ENCODE data around the gene LAMC1.

LAMC1 gene

DNA sequence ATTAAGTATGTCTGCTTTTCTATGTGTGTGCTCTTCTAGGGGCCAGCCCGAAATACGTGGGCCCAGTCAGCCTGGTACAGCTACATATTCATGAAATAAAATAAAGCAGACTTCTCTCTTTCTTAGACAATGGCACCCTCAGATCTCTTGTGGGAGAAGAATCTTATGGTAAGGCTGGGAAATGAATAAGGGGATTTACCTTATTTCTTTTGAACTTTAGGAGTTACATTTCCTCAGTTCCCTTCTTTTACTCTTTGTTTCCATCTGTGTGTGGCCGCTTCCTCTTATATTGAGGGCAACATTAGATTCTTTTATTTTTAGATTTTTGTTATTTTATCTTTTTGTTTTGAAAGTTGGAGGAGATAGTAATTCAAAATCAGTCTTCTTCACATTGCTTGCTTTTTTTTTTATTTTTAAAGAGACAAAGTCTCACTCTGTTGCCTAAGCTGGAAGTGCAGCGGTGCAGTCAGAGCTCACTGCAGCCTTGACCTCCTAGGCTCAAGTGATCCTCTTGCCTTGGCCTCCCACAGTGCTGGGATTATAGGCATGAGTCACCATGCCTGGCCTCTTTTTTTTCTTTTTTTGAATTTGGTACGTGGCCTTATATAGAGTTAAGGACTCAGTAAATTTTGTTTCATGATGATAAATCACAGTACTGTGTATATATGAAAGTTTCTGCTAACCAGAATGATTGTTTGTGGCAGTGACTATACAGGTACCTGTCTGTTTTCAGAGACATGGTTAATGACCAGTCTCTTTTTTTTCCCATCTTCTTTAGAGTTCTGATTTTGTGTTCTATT is 9.1 kb downstream of the LAMC1 start (continued):
- no peak for TF ChIP-seq ZNF571 (tag by site-specific recombination; IDR thresholded peaks at IDR 0.05)
- no peak for TF ChIP-seq MEIS1 (CRISPR knock-in tag; IDR thresholded peaks at IDR 0.05; ENCODE audit: borderline replicate concordance)
- no peak for TF ChIP-seq EGR2 (tag by site-specific recombination; IDR thresholded peaks at IDR 0.05; ENCODE audit: low read depth)
- no peak for TF ChIP-seq KLF16 (tag by site-specific recombination; IDR thresholded peaks at IDR 0.05)
- TF ChIP-seq, protein P1, sequence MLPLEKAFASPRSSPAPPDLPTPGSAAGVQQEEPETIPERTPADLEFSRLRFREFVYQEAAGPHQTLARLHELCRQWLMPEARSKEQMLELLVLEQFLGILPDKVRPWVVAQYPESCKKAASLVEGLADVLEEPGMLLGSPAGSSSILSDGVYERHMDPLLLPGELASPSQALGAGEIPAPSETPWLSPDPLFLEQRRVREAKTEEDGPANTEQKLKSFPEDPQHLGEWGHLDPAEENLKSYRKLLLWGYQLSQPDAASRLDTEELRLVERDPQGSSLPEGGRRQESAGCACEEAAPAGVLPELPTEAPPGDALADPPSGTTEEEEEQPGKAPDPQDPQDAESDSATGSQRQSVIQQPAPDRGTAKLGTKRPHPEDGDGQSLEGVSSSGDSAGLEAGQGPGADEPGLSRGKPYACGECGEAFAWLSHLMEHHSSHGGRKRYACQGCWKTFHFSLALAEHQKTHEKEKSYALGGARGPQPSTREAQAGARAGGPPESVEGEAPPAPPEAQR (tag by site-specific recombination; IDR thresholded peaks at IDR 0.05), result no peak
- TF ChIP-seq ZNF223 (tag by site-specific recombination; IDR thresholded peaks at IDR 0.05), result 0 out of 2 replicates have a peak, but pooled peaks have one; percentile 12
- TF ChIP-seq ZEB2 (tag by site-specific recombination; IDR thresholded peaks at IDR 0.05), result peak; percentile 88
- TF ChIP-seq ZXDB (tag by site-specific recombination; IDR thresholded peaks at IDR 0.05), result peak; percentile 59; the same call in 1 of the 2 replicates
- TF ChIP-seq GFI1B (tag by site-specific recombination; IDR thresholded peaks at IDR 0.05), result peak; percentile 8; the same call in 1 of the 2 replicates
- TF ChIP-seq, protein P2, sequence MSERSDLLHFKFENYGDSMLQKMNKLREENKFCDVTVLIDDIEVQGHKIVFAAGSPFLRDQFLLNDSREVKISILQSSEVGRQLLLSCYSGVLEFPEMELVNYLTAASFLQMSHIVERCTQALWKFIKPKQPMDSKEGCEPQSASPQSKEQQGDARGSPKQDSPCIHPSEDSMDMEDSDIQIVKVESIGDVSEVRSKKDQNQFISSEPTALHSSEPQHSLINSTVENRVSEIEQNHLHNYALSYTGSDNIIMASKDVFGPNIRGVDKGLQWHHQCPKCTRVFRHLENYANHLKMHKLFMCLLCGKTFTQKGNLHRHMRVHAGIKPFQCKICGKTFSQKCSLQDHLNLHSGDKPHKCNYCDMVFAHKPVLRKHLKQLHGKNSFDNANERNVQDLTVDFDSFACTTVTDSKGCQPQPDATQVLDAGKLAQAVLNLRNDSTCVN (tag by site-specific recombination; optimal IDR thresholded peaks at IDR 0.05), result no peak
- no peak for TF ChIP-seq ZNF292 (tag by site-specific recombination; IDR thresholded peaks at IDR 0.05; ENCODE audit: borderline replicate concordance, low read depth)
- no peak for TF ChIP-seq ZNF664 (tag by site-specific recombination; IDR thresholded peaks at IDR 0.05)
- TF ChIP-seq ZNF785 (tag by site-specific recombination; IDR thresholded peaks at IDR 0.05), result no peak
- TF ChIP-seq, protein P3, sequence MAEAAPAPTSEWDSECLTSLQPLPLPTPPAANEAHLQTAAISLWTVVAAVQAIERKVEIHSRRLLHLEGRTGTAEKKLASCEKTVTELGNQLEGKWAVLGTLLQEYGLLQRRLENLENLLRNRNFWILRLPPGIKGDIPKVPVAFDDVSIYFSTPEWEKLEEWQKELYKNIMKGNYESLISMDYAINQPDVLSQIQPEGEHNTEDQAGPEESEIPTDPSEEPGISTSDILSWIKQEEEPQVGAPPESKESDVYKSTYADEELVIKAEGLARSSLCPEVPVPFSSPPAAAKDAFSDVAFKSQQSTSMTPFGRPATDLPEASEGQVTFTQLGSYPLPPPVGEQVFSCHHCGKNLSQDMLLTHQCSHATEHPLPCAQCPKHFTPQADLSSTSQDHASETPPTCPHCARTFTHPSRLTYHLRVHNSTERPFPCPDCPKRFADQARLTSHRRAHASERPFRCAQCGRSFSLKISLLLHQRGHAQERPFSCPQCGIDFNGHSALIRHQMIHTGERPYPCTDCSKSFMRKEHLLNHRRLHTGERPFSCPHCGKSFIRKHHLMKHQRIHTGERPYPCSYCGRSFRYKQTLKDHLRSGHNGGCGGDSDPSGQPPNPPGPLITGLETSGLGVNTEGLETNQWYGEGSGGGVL (tag by site-specific recombination; IDR thresholded peaks at IDR 0.05), result peak; percentile 30; the same call in 1 of the 2 replicates
- TF ChIP-seq ZNF837 (tag by site-specific recombination; IDR thresholded peaks at IDR 0.05), result no peak
- no peak; the same call in 1 of the 2 replicates for TF ChIP-seq ZBTB7A (tag by site-specific recombination; IDR thresholded peaks at IDR 0.05; ENCODE audit: low read depth)
- TF ChIP-seq ZNF629 (tag by site-specific recombination; IDR thresholded peaks at IDR 0.05), result peak; percentile 87
- TF ChIP-seq, protein P4, sequence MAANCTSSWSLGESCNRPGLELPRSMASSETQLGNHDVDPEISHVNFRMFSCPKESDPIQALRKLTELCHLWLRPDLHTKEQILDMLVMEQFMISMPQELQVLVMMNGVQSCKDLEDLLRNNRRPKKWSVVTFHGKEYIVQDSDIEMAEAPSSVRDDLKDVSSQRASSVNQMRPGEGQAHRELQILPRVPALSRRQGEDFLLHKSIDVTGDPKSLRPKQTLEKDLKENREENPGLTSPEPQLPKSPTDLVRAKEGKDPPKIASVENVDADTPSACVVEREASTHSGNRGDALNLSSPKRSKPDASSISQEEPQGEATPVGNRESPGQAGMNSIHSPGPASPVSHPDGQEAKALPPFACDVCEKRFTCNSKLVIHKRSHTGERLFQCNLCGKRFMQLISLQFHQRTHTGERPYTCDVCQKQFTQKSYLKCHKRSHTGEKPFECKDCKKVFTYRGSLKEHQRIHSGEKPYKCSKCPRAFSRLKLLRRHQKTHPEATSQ (tag by site-specific recombination; IDR thresholded peaks at IDR 0.05), result 0 out of 2 replicates have a peak, but pooled peaks have one; percentile 51
- no peak for TF ChIP-seq ZNF138 (tag by site-specific recombination; IDR thresholded peaks at IDR 0.05; ENCODE audit: borderline replicate concordance)
- no peak for TF ChIP-seq ZNF157 (tag by site-specific recombination; IDR thresholded peaks at IDR 0.05)
- no peak for TF ChIP-seq ZNF146 (tag by site-specific recombination; IDR thresholded peaks at IDR 0.05)
- TF ChIP-seq ZNF37A (tag by site-specific recombination; IDR thresholded peaks at IDR 0.05), result no peak
- TF ChIP-seq ZNF366 (tag by site-specific recombination; conservative IDR thresholded peaks at IDR 0.05), result peak; percentile 77
- TF ChIP-seq WT1 (tag by site-specific recombination; IDR thresholded peaks at IDR 0.05), result peak; percentile 74
- no peak for TF ChIP-seq ZNF521 (tag by site-specific recombination; IDR thresholded peaks at IDR 0.05)
- peak; percentile 76; the same call in 1 of the 2 replicates for TF ChIP-seq ZNF202 (tag by site-specific recombination; IDR thresholded peaks at IDR 0.05; ENCODE audit: borderline replicate concordance)
- TF ChIP-seq ZNF670 (tag by site-specific recombination; IDR thresholded peaks at IDR 0.05; ENCODE audit: low read depth), result no peak
- no peak for TF ChIP-seq ZNF791 (tag by site-specific recombination; IDR thresholded peaks at IDR 0.05)
- TF ChIP-seq OSR2 (tag by site-specific recombination; IDR thresholded peaks at IDR 0.05), result peak; percentile 49; the same call in 1 of the 2 replicates
- TF ChIP-seq, protein P5, sequence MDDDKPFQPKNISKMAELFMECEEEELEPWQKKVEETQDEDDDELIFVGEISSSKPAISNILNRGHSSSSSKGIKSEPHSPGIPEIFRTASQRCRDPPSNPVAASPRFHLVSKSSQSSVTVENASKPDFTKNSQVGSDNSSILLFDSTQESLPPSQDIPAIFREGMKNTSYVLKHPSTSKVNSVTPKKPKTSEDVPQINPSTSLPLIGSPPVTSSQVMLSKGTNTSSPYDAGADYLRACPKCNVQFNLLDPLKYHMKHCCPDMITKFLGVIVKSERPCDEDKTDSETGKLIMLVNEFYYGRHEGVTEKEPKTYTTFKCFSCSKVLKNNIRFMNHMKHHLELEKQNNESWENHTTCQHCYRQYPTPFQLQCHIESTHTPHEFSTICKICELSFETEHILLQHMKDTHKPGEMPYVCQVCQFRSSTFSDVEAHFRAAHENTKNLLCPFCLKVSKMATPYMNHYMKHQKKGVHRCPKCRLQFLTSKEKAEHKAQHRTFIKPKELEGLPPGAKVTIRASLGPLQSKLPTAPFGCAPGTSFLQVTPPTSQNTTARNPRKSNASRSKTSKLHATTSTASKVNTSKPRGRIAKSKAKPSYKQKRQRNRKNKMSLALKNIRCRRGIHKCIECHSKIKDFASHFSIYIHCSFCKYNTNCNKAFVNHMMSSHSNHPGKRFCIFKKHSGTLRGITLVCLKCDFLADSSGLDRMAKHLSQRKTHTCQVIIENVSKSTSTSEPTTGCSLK (tag by site-specific recombination; IDR thresholded peaks at IDR 0.05), result no peak
- TF ChIP-seq, protein P6, sequence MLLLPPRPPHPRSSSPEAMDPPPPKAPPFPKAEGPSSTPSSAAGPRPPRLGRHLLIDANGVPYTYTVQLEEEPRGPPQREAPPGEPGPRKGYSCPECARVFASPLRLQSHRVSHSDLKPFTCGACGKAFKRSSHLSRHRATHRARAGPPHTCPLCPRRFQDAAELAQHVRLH (tag by site-specific recombination; IDR thresholded peaks at IDR 0.05), result 0 out of 2 replicates have a peak, but pooled peaks have one; percentile 38
- no peak for TF ChIP-seq ZNF658 (tag by site-specific recombination; IDR thresholded peaks at IDR 0.05)
- TF ChIP-seq KLF1 (tag by site-specific recombination; IDR thresholded peaks at IDR 0.05), result no peak

All from HEK293 (cell line).